ENCODE measurements around the gene NLE1. TPM values are rescaled to one million over a fixed set of nuclear protein-coding genes. Genes with fewer than 3 reads are reported as not detected.

NLE1 gene
- polyA plus RNA-seq, 12 donors = 9.4 to 17.3 (median 12.9) TPM; not detected in 1

DNA sequence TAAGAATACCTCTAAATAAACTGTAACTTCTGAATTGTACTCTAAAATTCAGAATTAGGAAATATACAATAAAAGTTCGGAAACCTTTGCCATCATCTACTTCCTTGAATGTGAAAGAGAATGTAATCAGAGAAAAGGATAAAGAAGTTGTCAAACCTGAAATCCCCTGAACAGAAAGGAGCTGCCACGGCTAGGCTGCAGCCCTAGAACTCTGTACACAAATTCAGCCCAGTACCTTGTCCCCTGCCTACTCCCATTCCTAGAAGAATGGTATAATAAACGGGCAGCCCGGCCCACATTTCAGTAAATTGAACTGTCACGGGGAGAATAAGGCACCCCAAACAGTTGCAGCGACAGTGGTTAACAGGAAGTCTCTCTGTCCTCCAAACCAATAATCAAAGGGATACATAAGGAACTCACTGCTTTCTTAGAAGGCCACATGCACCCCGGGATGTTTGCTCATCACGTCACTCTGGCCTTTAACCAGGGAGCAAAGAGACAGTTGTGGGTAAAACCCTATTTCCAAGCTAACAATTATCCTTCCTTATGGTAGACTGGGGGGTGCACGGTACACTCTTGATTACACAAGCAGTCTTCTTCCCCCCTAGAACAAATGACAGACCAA, 54.3 kb downstream of the NLE1 start:
- DNase-seq = peak; percentile 18

DNA sequence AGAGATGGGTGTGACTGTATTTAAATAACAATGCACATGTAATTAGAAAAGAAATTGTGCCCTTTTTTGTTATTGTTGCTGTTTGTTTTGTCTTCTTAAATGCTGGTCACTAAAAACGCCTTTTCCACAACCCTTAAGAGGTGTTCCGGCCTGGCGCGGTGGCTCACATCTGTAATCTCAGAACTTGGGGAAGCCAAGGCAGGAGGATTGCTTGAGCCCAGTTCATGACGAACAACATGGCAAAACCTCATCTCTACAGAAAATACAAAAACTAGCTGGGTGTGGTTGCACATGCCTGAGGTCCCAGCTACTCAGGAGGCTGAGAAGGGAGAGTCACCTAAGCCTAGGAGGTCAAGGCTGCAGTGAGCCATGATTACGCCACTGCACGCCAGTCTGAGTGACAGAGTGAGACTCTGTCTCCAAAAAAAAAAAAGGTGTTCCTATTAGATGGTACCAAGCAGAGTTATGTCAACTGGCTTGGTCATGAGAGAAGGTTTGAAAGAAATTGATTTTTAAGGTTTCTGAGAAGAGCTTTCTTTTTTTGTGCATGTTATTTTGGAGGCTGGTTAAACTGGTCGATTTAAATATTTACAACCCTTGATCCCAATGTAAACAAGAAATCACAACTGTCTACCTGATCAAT, 55.1 kb downstream of the NLE1 start:
- DNase-seq = no peak

- no peak for DNase-seq
These were observed 55.9 kb downstream of the NLE1 start for GRCh38 chr17:35086164-35086563.

- DNase-seq = no peak
These were observed 57.1 kb downstream of the NLE1 start for GRCh38 chr17:35084987-35085386.

DNA sequence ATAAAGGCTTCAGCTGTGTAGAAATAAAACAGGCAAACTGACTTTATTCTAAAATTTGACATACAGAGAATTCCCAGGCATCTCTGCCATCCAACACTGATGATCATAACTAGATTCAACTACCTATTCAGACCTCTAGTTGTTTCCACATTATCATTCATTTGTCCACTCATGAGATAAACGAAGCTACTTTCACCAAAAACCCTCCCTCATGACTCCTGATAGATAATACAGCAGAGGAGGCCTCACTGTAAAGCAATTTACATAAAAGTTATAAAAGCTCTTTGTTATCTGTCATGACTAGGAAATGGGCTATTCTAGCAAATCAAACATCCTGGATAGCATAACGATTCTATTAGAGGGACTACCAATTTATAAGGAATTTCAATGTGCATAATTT, 59.0 kb downstream of the NLE1 start:
- no peak for DNase-seq

DNA sequence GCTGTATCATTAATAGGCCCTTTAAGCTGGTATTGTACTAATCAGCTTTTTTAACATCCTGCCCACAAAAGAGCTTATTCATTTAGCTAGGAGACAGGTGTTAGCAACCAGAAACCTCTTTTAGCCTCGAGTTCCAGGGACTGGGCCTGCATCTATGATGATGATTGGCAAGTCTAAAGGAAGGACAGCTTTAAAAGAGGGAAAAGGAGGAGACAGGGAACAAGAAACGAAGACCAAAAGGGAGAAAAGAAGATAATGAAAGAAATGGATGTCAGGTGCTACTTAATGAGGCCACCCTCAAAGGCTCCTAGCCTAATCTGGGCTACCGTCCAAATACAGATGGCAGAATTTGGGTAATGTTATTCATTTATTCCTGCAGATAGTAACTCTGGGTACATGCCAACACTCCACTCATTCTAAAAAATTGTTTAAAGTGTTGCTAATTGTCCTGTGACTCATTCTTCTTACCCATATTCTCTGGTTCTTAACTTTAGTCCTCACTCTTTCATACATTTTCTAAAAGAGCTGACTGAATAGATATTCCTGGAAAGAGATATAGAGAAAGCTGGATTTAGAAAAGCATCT, 59.9 kb downstream of the NLE1 start:
- DNase-seq = no peak

- DNase-seq = no peak
These were observed 60.5 kb downstream of the NLE1 start for GRCh38 chr17:35081638-35082037.

- no peak for DNase-seq
These were observed 61.6 kb downstream of the NLE1 start for GRCh38 chr17:35080536-35080935.

DNA sequence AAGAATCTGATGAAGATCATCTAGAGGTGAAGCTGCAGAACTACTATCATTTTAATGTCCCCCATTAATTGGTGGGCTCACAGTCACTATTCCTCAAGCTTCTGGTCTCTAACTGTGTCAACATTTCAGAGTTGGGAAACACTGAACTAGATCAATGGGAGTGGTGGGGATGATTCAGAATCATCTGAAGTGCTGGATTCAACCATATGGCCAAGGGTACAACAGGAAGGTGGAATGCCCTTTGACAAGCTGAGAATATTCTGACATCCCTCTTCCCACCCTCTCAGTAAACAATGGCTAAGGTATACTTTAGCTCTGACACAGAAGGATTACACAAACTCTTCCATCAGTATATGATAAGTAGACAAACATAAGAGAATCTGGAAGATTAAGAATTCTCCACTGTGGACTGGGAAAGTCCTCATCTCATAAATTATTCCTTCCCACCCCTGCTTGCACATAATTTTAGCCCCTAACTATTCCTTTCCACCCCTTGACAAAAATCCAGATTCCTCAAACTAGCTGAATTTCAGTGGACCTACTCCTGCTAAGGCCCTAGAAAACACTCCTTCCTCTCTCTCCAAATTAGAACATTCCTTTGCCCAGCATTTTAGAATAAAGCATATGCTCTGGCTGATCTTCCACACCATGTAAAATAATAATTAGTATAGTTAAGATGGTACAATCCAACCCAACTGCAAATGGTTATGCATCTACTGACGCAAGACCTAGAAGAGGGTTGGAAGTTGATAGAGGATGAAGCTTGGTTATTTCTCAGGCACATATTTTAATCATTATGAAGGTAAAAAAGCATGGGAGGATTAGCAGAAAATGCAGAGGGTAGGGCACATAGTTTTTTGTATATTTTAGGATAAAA, 62.3 kb downstream of the NLE1 start:
- no peak for DNase-seq

Other genes starting within 250 kb of the NLE1 start
- gene CCT6B, start 180.8 kb downstream of the NLE1 start, polyA plus RNA-seq (ENCODE audit: insufficient read length in 12 of 12) = 1 to 10 TPM in 10 of 12 donors, not detected in 2; 1.3 to 3.8 (median 2.3) TPM
- 10 to 100 TPM in 9 of 12 donors, 1 to 10 TPM in 2, not detected in 1; 7.9 to 17.2 (median 13.0) TPM for gene ZNF830, start 180.8 kb downstream of the NLE1 start, polyA plus RNA-seq (ENCODE audit: insufficient read length in 12 of 12)
- 10 to 100 TPM in 11 of 12 donors, not detected in 1; 18.3 to 30.6 (median 22.8) TPM for gene LIG3, start 161.8 kb downstream of the NLE1 start, polyA plus RNA-seq (ENCODE audit: insufficient read length in 12 of 12)
- 10 to 100 TPM in 4 of 12 donors, 1 to 10 TPM in 7, not detected in 1; 7.5 to 22.6 (median 9.8) TPM for gene RFFL, start 78.6 kb downstream of the NLE1 start, polyA plus RNA-seq (ENCODE audit: insufficient read length in 12 of 12)
- 1 to 10 TPM in 11 of 12 donors, not detected in 1; 4.9 to 9.6 (median 6.0) TPM for gene RAD51D, start 22.4 kb downstream of the NLE1 start, polyA plus RNA-seq (ENCODE audit: insufficient read length in 12 of 12)
- gene FNDC8, start 20.7 kb downstream of the NLE1 start, polyA plus RNA-seq (ENCODE audit: insufficient read length in 12 of 12) = under 1 TPM in 2 of 12 donors, not detected in 10; 0.13 to 0.32 TPM
- gene UNC45B, start 5.5 kb upstream of the NLE1 start, polyA plus RNA-seq (ENCODE audit: insufficient read length in 12 of 12) = 100 to 1,000 TPM in 9 of 12 donors, 10 to 100 TPM in 2, not detected in 1; 62.4 to 250 (median 193) TPM
- under 1 TPM in 9 of 12 donors, not detected in 3; 0.08 to 0.89 (median 0.47) TPM for gene SLC35G3, start 52.1 kb upstream of the NLE1 start, polyA plus RNA-seq (ENCODE audit: insufficient read length in 12 of 12)
- 10 to 100 TPM in 1 of 12 donors, 1 to 10 TPM in 10, not detected in 1; 5.4 to 10.9 (median 6.2) TPM for gene SLFN5, start 100.8 kb upstream of the NLE1 start, polyA plus RNA-seq (ENCODE audit: insufficient read length in 12 of 12)
- 10 to 100 TPM in 7 of 12 donors, 1 to 10 TPM in 4, not detected in 1; 5.4 to 20.4 (median 11.4) TPM for gene SLFN11, start 231.3 kb upstream of the NLE1 start, polyA plus RNA-seq (ENCODE audit: insufficient read length in 12 of 12)

All from muscle of arm (tissue), 12 donors.